GDM1 (cell line): Measurements from ENCODE around the gene CDH23.

Source experiments
- DNase-seq: peaks from one replicate; lab custom pipeline; 2025; lab: John Stamatoyannopoulos, UW

The CDH23 gene

DNA sequence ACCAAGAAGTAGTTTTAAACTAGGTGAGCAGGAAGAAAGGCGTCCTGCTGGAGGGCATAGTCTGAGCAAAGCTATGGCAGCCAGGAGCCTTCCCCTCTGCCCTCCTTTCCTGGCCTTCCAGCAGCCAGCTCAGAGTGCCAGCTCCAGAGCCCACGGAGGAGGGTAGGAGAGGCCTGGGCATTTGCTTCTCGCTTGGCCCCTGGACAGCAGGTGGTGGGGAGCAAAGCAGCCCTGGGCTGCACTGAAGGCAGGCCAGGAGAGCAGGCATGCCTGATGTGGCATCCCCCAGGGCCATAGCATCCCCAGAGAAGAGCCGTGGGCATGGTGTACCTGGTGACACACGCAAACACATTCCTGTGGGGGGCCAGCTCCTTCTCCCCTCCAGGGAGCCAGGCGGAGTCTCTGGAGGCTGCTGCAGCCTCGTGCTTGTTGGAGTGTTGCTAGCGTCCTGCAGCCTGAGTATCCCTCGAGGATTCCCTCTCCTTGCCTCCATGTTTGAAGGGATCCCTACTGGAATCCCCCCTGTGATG lies 43.9 kb downstream of the CDH23 start:
- DNase-seq = no peak

- DNase-seq = no peak
These were observed 45.3 kb downstream of the CDH23 start for GRCh38 chr10:71442000-71442399.

DNA sequence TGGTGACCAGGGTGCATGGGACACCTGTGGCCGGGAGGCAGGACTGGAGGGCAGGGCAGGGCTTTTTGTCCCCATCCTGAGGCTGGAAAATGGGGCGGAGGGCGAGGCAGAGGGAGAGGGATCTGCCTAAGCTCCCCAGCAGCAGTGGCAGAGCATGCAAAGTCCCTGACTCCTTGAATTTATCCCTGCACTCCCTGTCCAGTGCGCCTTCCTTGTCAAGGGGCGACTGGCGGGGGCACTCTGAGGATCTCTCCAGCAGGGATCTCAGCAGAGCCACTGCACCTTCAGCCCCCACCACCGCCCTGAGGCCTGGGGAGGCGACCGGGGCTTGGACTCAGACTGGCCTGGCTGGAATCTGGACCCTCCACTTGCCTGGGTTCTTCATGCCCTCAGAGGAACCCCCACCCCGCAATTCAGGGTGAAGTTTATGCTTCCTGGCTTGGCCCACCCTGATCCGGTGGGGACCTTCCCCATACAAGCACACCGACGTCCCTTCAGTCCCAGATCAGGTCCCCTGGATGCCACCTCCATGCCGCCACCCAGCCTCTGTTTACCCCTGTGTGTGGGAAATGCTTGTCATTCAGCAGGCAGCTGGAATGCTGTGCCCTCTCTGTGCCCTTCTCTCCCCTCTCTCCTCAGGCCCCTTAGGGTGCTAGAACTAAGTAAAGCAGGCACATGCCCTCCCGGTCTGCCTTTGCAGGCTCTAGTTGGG lies 46.3 kb downstream of the CDH23 start:
- DNase-seq = no peak

- no peak for DNase-seq
These were observed 47.0 kb downstream of the CDH23 start for GRCh38 chr10:71443676-71444075.

GRCh38 chr10:71444284-71445054 lies 47.7 kb downstream of the CDH23 start:
- DNase-seq = no peak

- DNase-seq = no peak
These were observed 51.0 kb downstream of the CDH23 start for GRCh38 chr10:71447676-71448075.

- DNase-seq = no peak
These were observed 51.4 kb downstream of the CDH23 start for GRCh38 chr10:71448146-71448545.

DNA sequence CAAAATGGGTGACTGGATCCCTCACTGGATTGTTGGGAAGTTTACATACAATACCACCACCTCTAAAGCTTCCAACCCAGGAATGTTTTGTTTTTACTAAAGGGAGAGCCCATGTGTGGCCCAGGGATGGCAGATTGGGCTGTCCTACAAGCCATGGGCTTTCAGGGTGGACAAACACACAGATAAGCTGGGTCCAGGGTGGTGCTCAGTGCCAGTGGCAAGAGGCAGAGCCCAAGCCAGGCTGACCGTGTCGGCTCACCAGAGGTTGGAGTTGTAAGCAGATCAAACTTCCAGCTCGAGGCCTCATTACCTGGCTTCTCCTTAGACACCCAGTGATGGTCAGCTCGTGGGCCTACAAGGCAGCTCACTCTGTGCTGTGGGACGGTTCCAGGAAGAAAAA lies 52.3 kb downstream of the CDH23 start:
- no peak for DNase-seq

GRCh38 chr10:71451754-71452153 lies 55.0 kb downstream of the CDH23 start:
- DNase-seq = no peak

GRCh38 chr10:71453186-71453585 lies 56.5 kb downstream of the CDH23 start:
- DNase-seq = no peak

GRCh38 chr10:71454347-71454746 lies 57.6 kb downstream of the CDH23 start:
- no peak for DNase-seq

GRCh38 chr10:71455035-71455434 lies 58.3 kb downstream of the CDH23 start:
- no peak for DNase-seq

DNA sequence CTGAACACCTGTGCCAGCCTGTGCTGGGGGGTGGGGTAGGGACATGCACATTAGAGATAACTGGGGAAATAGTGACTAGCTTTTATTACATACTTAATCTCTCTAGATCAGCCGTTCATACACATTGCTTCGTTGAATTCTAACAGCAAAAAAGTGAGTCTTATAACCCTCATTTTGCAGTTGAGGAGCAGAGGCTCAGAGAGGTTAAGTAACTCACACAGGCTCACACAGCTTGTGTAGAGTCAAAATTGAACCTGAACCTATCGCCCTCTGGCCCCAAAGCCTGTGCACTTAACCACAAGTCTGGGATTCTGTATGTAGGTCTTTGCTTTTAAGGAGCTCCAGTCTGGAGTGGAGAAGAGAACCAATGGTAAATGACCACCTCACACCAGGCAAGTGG lies 59.9 kb downstream of the CDH23 start:
- no peak for DNase-seq

DNA sequence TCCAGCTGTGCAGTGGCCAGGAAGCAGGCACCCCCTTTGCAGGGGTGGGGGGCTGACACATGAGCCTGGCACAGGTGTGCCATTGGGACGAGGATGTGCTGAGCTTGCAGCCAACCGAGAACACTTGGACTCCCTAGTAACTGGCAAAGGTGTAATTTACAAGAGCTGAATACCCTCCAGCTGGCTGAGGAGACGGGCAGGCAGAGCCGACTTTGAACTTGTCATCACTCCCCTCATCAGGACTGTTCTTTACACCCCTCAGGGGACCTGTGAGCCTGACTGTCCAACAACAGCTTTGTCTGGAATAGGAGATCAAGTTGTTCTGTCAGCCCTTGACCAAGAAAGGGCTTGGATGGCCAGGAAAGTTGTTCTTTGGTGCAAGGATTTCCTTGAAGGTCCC lies 61.2 kb downstream of the CDH23 start:
- no peak for DNase-seq

DNA sequence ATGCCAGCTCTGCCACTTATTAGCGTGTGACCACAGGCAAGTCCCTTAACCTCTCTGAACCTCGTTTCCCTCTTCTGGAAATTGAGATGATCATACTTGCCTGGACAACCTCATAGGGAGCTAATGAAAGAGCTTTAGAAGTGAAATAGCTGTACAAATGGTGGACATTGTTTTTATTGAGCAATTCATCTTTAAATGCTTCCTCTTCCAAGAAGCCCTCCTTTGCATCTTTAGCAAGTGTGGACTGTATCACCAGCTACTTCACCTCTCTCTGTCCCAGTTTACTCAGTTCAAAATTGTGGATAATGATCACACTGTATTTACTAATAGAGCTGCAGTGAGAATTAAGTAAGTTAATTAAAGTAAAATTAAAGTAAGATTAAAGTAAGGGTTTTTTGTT lies 61.7 kb downstream of the CDH23 start:
- no peak for DNase-seq

DNA sequence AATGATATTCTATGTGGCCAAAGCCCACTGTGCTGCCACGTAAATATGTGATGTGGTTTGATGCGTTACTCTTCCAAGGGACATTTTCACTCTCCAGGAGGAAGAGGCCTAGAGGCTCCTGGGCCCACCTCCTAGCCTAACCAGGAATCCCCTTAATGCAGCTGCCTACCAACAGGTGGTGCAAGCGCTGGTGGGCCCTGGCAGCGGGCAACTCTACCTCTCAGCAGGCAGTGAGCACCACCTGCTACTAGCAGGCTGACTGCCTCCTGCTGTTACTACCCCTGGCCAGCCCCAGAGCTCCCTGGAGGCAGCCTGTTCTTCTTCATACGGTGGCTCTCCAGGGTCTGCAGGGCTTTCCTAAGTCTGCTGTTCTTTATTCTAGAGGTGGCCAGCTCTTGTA lies 62.8 kb downstream of the CDH23 start:
- no peak for DNase-seq

DNA sequence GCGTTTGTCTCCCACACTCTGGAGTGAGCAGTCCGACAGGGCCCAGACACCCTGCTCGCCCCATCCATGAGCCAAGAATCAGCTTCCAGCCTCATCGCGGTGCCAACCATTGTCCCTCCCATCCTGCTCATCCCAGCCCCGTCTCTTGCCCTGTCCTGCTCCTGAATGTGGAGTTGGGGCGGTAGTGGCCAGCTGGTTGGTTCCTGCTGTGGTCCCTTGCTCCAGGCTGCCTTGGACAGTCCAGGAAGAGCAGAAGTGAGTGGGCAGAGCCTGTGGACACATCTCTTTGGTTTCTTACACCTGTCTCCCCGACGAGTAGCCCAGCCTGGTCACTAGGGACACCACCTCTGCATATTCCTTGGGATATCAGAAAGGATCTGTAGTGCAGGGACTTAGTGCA lies 63.9 kb downstream of the CDH23 start:
- no peak for DNase-seq

GRCh38 chr10:71461457-71461856 lies 64.7 kb downstream of the CDH23 start:
- DNase-seq = no peak

- DNase-seq = no peak
These were observed 65.6 kb downstream of the CDH23 start for GRCh38 chr10:71462062-71462935.

GRCh38 chr10:71463111-71463510 lies 66.4 kb downstream of the CDH23 start:
- no peak for DNase-seq

GRCh38 chr10:71465551-71466252 lies 69.0 kb downstream of the CDH23 start:
- no peak for DNase-seq

DNA sequence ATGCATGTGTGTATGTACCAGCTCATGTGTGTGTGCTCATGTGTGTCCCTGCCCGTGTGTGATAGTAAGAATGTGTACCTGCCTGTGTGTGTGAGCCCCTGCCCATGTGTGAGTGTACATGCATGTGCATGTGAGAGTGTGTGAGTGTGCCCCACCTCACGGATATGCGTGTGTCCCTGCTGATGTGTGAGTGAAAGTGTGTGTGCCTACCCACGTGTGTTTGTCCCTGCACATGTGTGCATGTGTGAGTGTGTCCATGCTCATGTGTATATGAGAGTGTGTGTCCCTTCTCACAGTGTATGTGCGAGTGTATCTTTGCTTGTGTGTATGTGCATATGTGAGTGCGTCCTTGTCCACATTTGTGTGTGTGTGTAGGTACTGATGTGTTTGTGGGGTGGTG lies 69.6 kb downstream of the CDH23 start:
- DNase-seq = no peak
